ENCODE results near the gene ALPL. TPM values are rescaled to one million over a fixed set of nuclear protein-coding genes. Genes with fewer than 3 reads are reported as not detected.

ALPL gene
- total RNA-seq, 1 donor from 2014 or later, result not detected

DNA sequence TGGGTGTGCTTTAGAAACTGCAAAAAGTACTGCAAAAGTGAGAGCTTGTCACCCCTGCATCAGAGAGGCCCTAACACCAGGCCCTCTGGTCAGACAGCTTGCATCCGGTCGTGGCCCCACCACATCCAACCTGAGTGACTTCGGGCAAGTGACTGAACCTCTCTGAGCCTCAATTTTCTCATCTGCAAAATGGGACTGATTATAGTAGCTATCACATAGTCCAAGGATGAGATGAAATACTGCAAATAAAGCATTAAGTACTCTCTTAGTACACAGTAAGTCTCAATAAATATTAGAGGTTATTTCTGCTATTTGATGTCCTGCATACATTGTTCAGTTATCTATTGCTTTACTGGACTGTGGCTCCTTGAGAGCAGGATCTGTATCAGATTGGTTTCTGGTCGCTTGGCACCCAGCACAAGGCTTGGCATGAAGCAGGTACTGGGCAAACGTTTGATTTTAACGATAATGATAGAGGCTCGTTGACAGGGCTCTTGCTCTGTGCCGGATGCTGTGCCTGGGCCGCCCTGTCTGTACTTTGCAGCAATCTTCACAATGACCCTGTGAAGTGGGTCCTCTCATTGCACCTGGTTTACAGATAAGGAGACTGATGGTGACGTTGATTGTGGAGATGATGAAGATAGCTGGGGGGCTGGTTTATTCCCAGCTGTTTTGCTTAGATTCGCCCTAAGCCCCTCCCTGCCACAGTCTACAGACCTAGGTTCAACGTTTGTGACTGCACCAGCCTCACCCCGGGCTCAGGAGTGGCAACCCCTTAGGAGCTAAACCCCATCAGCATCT lies 116.4 kb downstream of the ALPL start:
- no peak for DNase-seq (ENCODE audit: low read depth)

GRCh38 chr1:21626921-21627339 lies 117.7 kb downstream of the ALPL start:
- no peak for DNase-seq (ENCODE audit: low read depth)
- TF ChIP-seq CTCF (conservative IDR thresholded peaks at IDR 0.05; ENCODE audit: low read depth, low read length), result no peak
- no peak overlapping the region for H3K4me3 ChIP-seq (ENCODE audit: low read depth, low read length)

More for the DNA sequence above, 116.4 kb downstream of the ALPL start:
- TF ChIP-seq CTCF (conservative IDR thresholded peaks at IDR 0.05; ENCODE audit: low read depth, low read length), result no peak
- H3K4me3 ChIP-seq (ENCODE audit: low read depth, low read length), result no peak overlapping the region

Other genes starting within 250 kb of the ALPL start
- gene ECE1, start 219.0 kb upstream of the ALPL start, total RNA-seq, result 98.7 and 115 TPM in 2 replicates
- gene NBPF3, start 69.3 kb upstream of the ALPL start, total RNA-seq, result 4.6 and 23.6 TPM in 2 replicates
- gene RAP1GAP, start 159.9 kb downstream of the ALPL start, total RNA-seq, result 0.94 and 2.4 TPM in 2 replicates

Measured in epithelial cell of proximal tubule (primary cell).